H9 (cell line): ENCODE results near the gene SP100. TPM values are rescaled to one million over a fixed set of nuclear protein-coding genes. Genes with fewer than 3 reads are reported as not detected.

Experiments used
- DNase-seq: peaks from one replicate; pipeline ENCODE4 v3.0.0-alpha.2; 2017
- H2AFZ ChIP-seq: one replicate; pipeline ENCODE4 v1.6.1; 2013; ENCODE audit warnings: mild to moderate bottlenecking, low read length, control low read depth, moderate library complexity
- H2AK5ac ChIP-seq: 2 replicates; pipeline ENCODE4 v1.6.1; 2013; ENCODE audit warnings: low read length, control low read depth, mixed read lengths; ENCODE audit not compliant: insufficient read length
- H2BK120ac ChIP-seq: one replicate; pipeline ENCODE4 v1.6.1; 2013; ENCODE audit warnings: low read depth, mild to moderate bottlenecking, low read length, control low read depth, inconsistent platforms; ENCODE audit not compliant: poor library complexity, severe bottlenecking
- H2BK12ac ChIP-seq: 2 replicates; pipeline ENCODE4 v1.6.1; 2013; ENCODE audit warnings: low read length, control low read depth, mixed read lengths, low read depth; ENCODE audit not compliant: insufficient read length
- H2BK15ac ChIP-seq: 2 replicates; pipeline ENCODE4 v1.6.1; 2013; ENCODE audit warnings: low read depth, low read length, control low read depth
- H2BK20ac ChIP-seq: one replicate; pipeline ENCODE4 v1.6.1; 2013; ENCODE audit warnings: low read depth, mild to moderate bottlenecking, low read length, control low read depth, inconsistent platforms; ENCODE audit not compliant: poor library complexity, severe bottlenecking
- H2BK5ac ChIP-seq: 2 replicates; pipeline ENCODE4 v1.6.1; 2013; ENCODE audit warnings: low read length, control low read depth, mixed read lengths; ENCODE audit not compliant: insufficient read length
- H3K14ac ChIP-seq: 2 replicates; pipeline ENCODE4 v1.6.1; 2013; ENCODE audit warnings: low read length, control low read depth; ENCODE audit not compliant: insufficient read depth
- H3K18ac ChIP-seq: 2 replicates; pipeline ENCODE4 v1.6.1; 2013; ENCODE audit warnings: low read depth, mild to moderate bottlenecking, mixed read lengths, low read length, control low read depth; ENCODE audit not compliant: insufficient read length
- H3K23ac ChIP-seq: 2 replicates; pipeline ENCODE4 v1.6.1; 2013; ENCODE audit warnings: low read length, control low read depth, mixed read lengths, low read depth; ENCODE audit not compliant: insufficient read length
- H3K23me2 ChIP-seq: 2 replicates; pipeline ENCODE4 v1.6.1; 2013; ENCODE audit warnings: low read depth, mild to moderate bottlenecking, mixed read lengths, low read length, control low read depth; ENCODE audit not compliant: insufficient read length, poor library complexity, severe bottlenecking
- H3K27ac ChIP-seq: 2 replicates; pipeline ENCODE4 v1.5.1; 2013; ENCODE audit warnings: low read length, control low read depth, mixed read lengths, low read depth; ENCODE audit not compliant: insufficient read length
- H3K27me3 ChIP-seq: 2 replicates; pipeline ENCODE4 v1.6.1; 2013; ENCODE audit warnings: low read length, control low read depth, inconsistent platforms; ENCODE audit not compliant: insufficient read depth
- H3K4ac ChIP-seq: 2 replicates; pipeline ENCODE4 v1.6.1; 2013; ENCODE audit warnings: low read depth, mild to moderate bottlenecking, control low read depth, inconsistent platforms, low read length, moderate library complexity
- H3K4me1 ChIP-seq: 2 replicates; pipeline ENCODE4 v1.6.1; 2013; ENCODE audit warnings: low read length, control low read depth, inconsistent platforms; ENCODE audit not compliant: insufficient read depth
- H3K4me2 ChIP-seq: 2 replicates; pipeline ENCODE4 v1.6.1; 2013; ENCODE audit warnings: low read length, control low read depth, mixed read lengths; ENCODE audit not compliant: insufficient read length, insufficient read depth
- H3K56ac ChIP-seq: 2 replicates; pipeline ENCODE4 v1.6.1; 2013; ENCODE audit warnings: low read depth, mild to moderate bottlenecking, mixed read lengths, low read length, control low read depth; ENCODE audit not compliant: insufficient read length
- H3K79me1 ChIP-seq: 2 replicates; pipeline ENCODE4 v1.6.1; 2013; ENCODE audit warnings: low read depth, mild to moderate bottlenecking, moderate library complexity, low read length, control low read depth, inconsistent platforms; ENCODE audit not compliant: insufficient read depth, poor library complexity, severe bottlenecking
- H3K79me2 ChIP-seq: 2 replicates; pipeline ENCODE4 v1.6.1; 2013; ENCODE audit warnings: low read length, control low read depth, inconsistent platforms; ENCODE audit not compliant: insufficient read depth
- H3K9ac ChIP-seq: 2 replicates; pipeline ENCODE4 v1.6.1; 2013; ENCODE audit warnings: low read length, control low read depth, mixed read lengths; ENCODE audit not compliant: insufficient read length; ENCODE audit errors: extremely low read depth
- H3K9me3 ChIP-seq: one replicate; pipeline ENCODE4 v1.6.1; 2013; ENCODE audit warnings: low read depth, low read length, inconsistent platforms; ENCODE audit not compliant: control insufficient read depth
- H3T11ph ChIP-seq: one replicate; pipeline ENCODE4 v1.6.1; 2013; ENCODE audit warnings: mild to moderate bottlenecking, low read length, control low read depth, inconsistent platforms
- H4K20me1 ChIP-seq: one replicate; pipeline ENCODE4 v1.6.1; 2013; ENCODE audit not compliant: control insufficient read depth, insufficient read length, insufficient read depth
- H4K5ac ChIP-seq: 2 replicates; pipeline ENCODE4 v1.6.1; 2013; ENCODE audit warnings: low read depth, mild to moderate bottlenecking, mixed read lengths, low read length, control low read depth; ENCODE audit not compliant: insufficient read length
- H4K8ac ChIP-seq: replicated peaks from 2 replicates; pipeline ENCODE4 v1.6.1; 2013; ENCODE audit warnings: low read length, control low read depth, mixed read lengths, low read depth; ENCODE audit not compliant: insufficient read length
- H4K91ac ChIP-seq: 2 replicates; pipeline ENCODE4 v1.6.1; 2013; ENCODE audit warnings: low read depth, mild to moderate bottlenecking, moderate library complexity, mixed read lengths, low read length, control low read depth; ENCODE audit not compliant: insufficient read length
- H3K27ac Mint-ChIP-seq, 3 experiments: 2 replicates in 2 of 3; 3 replicates in 1 of 3; pipeline ENCODE4 v1.8.0; 2020 to 2021; ENCODE audit warnings: mixed read lengths in 3 of 3, mild to moderate bottlenecking in 1 of 3, moderate library complexity in 1 of 3
- H3K27me3 Mint-ChIP-seq: 2 replicates; pipeline ENCODE4 v1.8.0; 2021; ENCODE audit warnings: low read depth, mild to moderate bottlenecking, moderate library complexity, mixed read lengths
- H3K36me3 Mint-ChIP-seq, 3 experiments: 2 replicates in 2 of 3; 3 replicates in 1 of 3; pipeline ENCODE4 v1.8.0; 2020 to 2021; ENCODE audit warnings: low read depth in 3 of 3, mixed read lengths in 3 of 3; ENCODE audit not compliant: insufficient read depth in 1 of 3
- H3K4me1 Mint-ChIP-seq, 2 experiments: 2 replicates each; pipeline ENCODE4 v1.8.0; 2020; ENCODE audit warnings: mixed read lengths in 2 of 2
- H3K4me3 Mint-ChIP-seq, 2 experiments: 2 replicates in 1 of 2; 3 replicates in 1 of 2; pipeline ENCODE4 v1.8.0; 2020 to 2021; ENCODE audit warnings: mild to moderate bottlenecking in 2 of 2, mixed read lengths in 2 of 2, moderate library complexity in 1 of 2
- H3K9me3 Mint-ChIP-seq, 2 experiments: 2 replicates in 1 of 2; 3 replicates in 1 of 2; pipeline ENCODE4 v1.8.0; 2020; ENCODE audit warnings: mild to moderate bottlenecking in 2 of 2, mixed read lengths in 2 of 2, moderate library complexity in 1 of 2
- WGBS: extraction: QIAGEN DNeasy Blood & Tissue Kit; methylation state at CpG from one replicate; pipeline ENCODE4 v1.1.7; 2013; ENCODE audit warnings: missing lambda C conversion rate, low lambda C conversion rate, mixed read lengths; ENCODE audit not compliant: insufficient read length; ENCODE audit errors: extremely low coverage; 5-methylcytosine and 5-hydroxymethylcytosine counted together
- total RNA-seq: library from RNA; stranded (reverse); gene quantifications from 2 replicates; pipeline ENCODE4 v1.2.1, GENCODE V29; 2021
- TF ChIP-seq, protein P1 (sequence below): fragments of 200-600 bp; sonication (generic); conservative IDR thresholded peaks from 3 replicates; pipeline ENCODE4 v1.8.0; 2021; ENCODE audit warnings: antibody characterized with exemption, mild to moderate bottlenecking

SP100 gene
- total RNA-seq, 1 experiment from 2014 or later: 0.28 TPM

DNA sequence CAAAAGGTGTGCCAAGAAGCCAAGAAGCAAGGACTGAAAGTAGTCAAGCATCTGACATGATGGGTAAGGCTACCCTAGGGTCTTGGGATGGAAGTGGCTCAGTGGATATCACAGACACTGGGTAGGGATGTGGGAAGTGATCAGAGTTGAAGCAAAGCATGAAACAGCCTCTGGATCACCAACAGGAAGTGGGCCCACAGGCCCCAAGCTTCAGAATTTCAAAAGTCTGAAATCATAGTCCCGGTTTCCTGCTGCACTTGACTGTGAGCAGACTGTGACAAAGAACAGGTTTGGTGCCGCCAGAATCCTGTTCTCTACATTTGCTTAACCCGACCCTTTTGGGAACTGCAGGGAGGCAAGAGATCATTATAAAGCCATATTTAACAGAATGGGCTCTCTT, 57.4 kb downstream of the SP100 start:
- Histone ChIP-seq H3T11ph (no peak overlapping the region), H3K14ac (no peak overlapping the region), H3K23me2 (no peaks in the 10 kb centered on the region), H3K23ac (no peak overlapping the region), H3K79me1 (no peaks in the 10 kb centered on the region), H3K27ac (no peak overlapping the region), H3K79me2 (no peaks in the 10 kb centered on the region), H3K4me1 (no peaks in the 10 kb centered on the region), H2AK5ac (no peak overlapping the region), H2BK15ac (no peak overlapping the region), H3K9me3 (no peaks in the 10 kb centered on the region), H4K20me1 (no peaks in the 10 kb centered on the region), H2BK5ac (no peak overlapping the region), H4K8ac (no peak overlapping the region), H2BK120ac (no peak overlapping the region), H3K56ac (no peak overlapping the region), H3K4me2 (no peak overlapping the region), H2BK20ac (no peak overlapping the region), H3K9ac (no peak overlapping the region), H3K18ac (no peak overlapping the region), H4K91ac (no peak overlapping the region), H2AFZ (no peak overlapping the region), H2BK12ac (no peak overlapping the region), H3K27me3 (no peaks in the 10 kb centered on the region), H4K5ac (no peak overlapping the region), H3K4ac (no peak overlapping the region)
- Mint-ChIP-seq H3K27me3 (no peaks in the 10 kb centered on the region), H3K36me3 (no peaks in the 10 kb centered on the region), H3K9me3 (peaks cover 6 to 7% of the 10 kb centered on the region in 2 experiments; a peak in 3 of 5 replicates), H3K4me3 (no peak overlapping the region), H3K27ac (no peak overlapping the region; a peak in 1 of 7 replicates), H3K4me1 (peaks cover 3 to 6% of the 10 kb centered on the region in 2 experiments; a peak in 3 of 4 replicates)
- DNase-seq: no peak
- WGBS: no CpG with 5 or more reads among the region's 3 CpGs
- TF ChIP-seq, protein P1, sequence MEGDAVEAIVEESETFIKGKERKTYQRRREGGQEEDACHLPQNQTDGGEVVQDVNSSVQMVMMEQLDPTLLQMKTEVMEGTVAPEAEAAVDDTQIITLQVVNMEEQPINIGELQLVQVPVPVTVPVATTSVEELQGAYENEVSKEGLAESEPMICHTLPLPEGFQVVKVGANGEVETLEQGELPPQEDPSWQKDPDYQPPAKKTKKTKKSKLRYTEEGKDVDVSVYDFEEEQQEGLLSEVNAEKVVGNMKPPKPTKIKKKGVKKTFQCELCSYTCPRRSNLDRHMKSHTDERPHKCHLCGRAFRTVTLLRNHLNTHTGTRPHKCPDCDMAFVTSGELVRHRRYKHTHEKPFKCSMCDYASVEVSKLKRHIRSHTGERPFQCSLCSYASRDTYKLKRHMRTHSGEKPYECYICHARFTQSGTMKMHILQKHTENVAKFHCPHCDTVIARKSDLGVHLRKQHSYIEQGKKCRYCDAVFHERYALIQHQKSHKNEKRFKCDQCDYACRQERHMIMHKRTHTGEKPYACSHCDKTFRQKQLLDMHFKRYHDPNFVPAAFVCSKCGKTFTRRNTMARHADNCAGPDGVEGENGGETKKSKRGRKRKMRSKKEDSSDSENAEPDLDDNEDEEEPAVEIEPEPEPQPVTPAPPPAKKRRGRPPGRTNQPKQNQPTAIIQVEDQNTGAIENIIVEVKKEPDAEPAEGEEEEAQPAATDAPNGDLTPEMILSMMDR: no peak
